Heart left ventricle (tissue), 16 donors: ENCODE data around the gene GALNTL6. TPM values are rescaled to one million over a fixed set of nuclear protein-coding genes. Genes with fewer than 3 reads are reported as not detected.

ENCODE experiments used
- ATAC-seq, 4 donors: fragments of 200-7000 bp; cut with Tn5 transposase; one replicate each; pipeline ENCODE4 v1.9.1; 2020 to 2022; ENCODE audit warnings: moderate library complexity in 4 of 4, mild to moderate bottlenecking in 3 of 4, moderate number of reproducible peaks in 1 of 4
- DNase-seq, 5 donors: peaks; one replicate each; pipeline ENCODE4 v3.0.0-alpha.2; 2020
- H3K27ac ChIP-seq, 12 donors: fragments of 200-600 bp; sonication (generic) in 4 of 12; one replicate each; pipeline versions ENCODE4 v1.5.0 to v1.8.0; 2016 to 2022; ENCODE audit warnings: mild to moderate bottlenecking in 2 of 12
- H3K27me3 ChIP-seq, 9 donors: fragments of 200-600 bp; sonication (generic) in 2 of 9; one replicate each; pipeline versions ENCODE4 v1.5.1 to v1.8.0; 2016 to 2022; ENCODE audit warnings: mild to moderate bottlenecking in 3 of 9
- H3K36me3 ChIP-seq, 9 donors: fragments of 200-600 bp; sonication (generic) in 2 of 9; one replicate each; pipeline versions ENCODE4 v1.5.0 to v1.8.0; 2018 to 2022; ENCODE audit warnings: mild to moderate bottlenecking in 2 of 9
- H3K4me1 ChIP-seq, 12 donors: fragments of 200-600 bp; sonication (generic) in 4 of 12; one replicate each; pipeline versions ENCODE4 v1.5.0 to v1.8.0; 2016 to 2022; ENCODE audit warnings: mild to moderate bottlenecking in 3 of 12
- H3K4me3 ChIP-seq, 12 donors: fragments of 200-600 bp; sonication (generic) in 4 of 12; one replicate each; pipeline versions ENCODE4 v1.5.0 to v1.8.0; 2017 to 2022; ENCODE audit warnings: mild to moderate bottlenecking in 9 of 12, moderate library complexity in 4 of 12
- H3K9me3 ChIP-seq, 12 donors: fragments of 200-600 bp; sonication (generic) in 4 of 12; one replicate each; pipeline versions ENCODE4 v1.5.0 to v1.8.0; 2016 to 2022; ENCODE audit warnings: mild to moderate bottlenecking in 1 of 12
- POLR2A ChIP-seq, 2 donors: fragments of 450-650 bp; IDR thresholded peaks; one replicate each; pipeline ENCODE4 v1.6.1; 2017; ENCODE audit warnings: antibody characterized with exemption in 2 of 2, mild to moderate bottlenecking in 2 of 2, moderate library complexity in 2 of 2
- WGBS, 4 donors: extraction: QIAGEN DNeasy Blood & Tissue Kit in 2 of 4; methylation state at CpG; one replicate each; pipeline versions ENCODE4 v1.1.5 to v1.1.7; 2013 to 2018; 5-methylcytosine and 5-hydroxymethylcytosine counted together
- intact Hi-C, 10 donors: fragments of 100-400 bp; cut with DNase I; formaldehyde crosslinking; loops; one replicate each; pipeline versions ENCODE4 v1.11.1 to v1.14.2; 2022
- polyA plus RNA-seq, 2 donors: library from polyadenylated mRNA; stranded (reverse); fragments of 200-250 nt; gene quantifications; one replicate each; pipeline ENCODE4 v1.2.3, GENCODE V29; 2013
- total RNA-seq, 9 donors: library from RNA; depleted of rRNA in 2 of 9; stranded (reverse); fragments of >200 nt in 2 of 9; fragmentation: NEBNext Ultra II Directional in 3 of 9; extraction: Animal tissue kit (Norgen Biotek cat#: 25700) in 3 of 9; gene quantifications; one replicate each; pipeline versions ENCODE4 v1.1.0 to v1.2.4, GENCODE V29; 2016 to 2023
- TF ChIP-seq, protein P1 (sequence below), 12 donors: fragments of 200-600 bp; sonication (generic) in 4 of 12; IDR thresholded peaks; one replicate each; pipeline versions ENCODE4 v1.5.0 to v1.8.0; 2018 to 2022; ENCODE audit warnings: antibody characterized with exemption in 12 of 12, mild to moderate bottlenecking in 5 of 12
- donor health status: ischemic (EF 13 %, LVEDD 7.1; RV severe dilation, severe dysfunction).
- donor health status: healthy with polysubstance abuse.
- donor health status: DM: no; HTN: yes; CAD: no.
- donor health status: DM: no; HTN: no; CAD: no.
- donor health status: ischemic (EF 25% LVEDD 6.9; RV normal size, moderate dysfunction).
- donor health status: ischemic (EF 25% LVEDD 5.7; RV mildly dilated, moderate dysfunction).
- donor health status: healthy.
- donor health status: DM: yes; HTN: yes; CAD: no.
- donor health status: ischemic (EF 35%, LVEDD 5.7; RV mildly dilated, moderate dysfunction).
- donor health status: nonischemic (EF 11% LVEDD 7.7; RV severe dilation, severe dysfunction).
- donor health status: DM: yes; HTN: yes; CAD: no.
- donor health status: PGD.
- donor health status: ischemic (EF 29% LVEDD 5.4; RV normal size, mild dysfunction).
- donor health status: nonischemic (EF 23%, LVEDD 6.1; RV moderate dilation, normal function).

Gene GALNTL6
- total and polyA plus RNA-seq, 11 donors = 0.33 to 0.52 TPM; not detected in 9

DNA sequence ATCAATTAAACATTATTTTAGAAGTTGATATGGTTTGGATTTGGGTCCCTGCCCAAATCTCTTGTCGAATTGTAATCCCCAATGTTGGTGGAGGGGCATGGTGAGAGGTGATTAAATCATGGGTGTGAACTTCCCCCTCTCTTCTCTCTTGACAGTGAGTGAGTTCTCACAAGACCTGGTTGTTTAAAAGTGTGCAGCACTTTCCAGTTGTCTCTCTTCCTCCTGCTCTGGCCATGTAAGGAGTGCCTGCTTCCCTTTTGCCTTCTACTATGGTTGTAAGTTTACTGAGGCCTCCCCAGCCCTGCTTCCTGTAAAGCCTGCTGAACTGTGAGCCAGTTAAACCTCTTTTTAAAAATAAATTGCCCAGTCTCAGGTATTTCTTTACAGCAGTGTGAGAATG is 141.4 kb downstream of the GALNTL6 start:
- Histone ChIP-seq H3K4me3 (no peak overlapping the region), H3K27me3 (no peaks in the 10 kb centered on the region), H3K9me3 (no peaks in the 10 kb centered on the region), H3K4me1 (no peaks in the 10 kb centered on the region), H3K36me3 (no peaks in the 10 kb centered on the region), H3K27ac (no peak overlapping the region)
- WGBS, 4 donors = 38 to 55% (median 48%) methylated on average over 1 of the region's 1 CpG
- ATAC-seq = no peak
- no peak for DNase-seq
- TF ChIP-seq, protein P1, sequence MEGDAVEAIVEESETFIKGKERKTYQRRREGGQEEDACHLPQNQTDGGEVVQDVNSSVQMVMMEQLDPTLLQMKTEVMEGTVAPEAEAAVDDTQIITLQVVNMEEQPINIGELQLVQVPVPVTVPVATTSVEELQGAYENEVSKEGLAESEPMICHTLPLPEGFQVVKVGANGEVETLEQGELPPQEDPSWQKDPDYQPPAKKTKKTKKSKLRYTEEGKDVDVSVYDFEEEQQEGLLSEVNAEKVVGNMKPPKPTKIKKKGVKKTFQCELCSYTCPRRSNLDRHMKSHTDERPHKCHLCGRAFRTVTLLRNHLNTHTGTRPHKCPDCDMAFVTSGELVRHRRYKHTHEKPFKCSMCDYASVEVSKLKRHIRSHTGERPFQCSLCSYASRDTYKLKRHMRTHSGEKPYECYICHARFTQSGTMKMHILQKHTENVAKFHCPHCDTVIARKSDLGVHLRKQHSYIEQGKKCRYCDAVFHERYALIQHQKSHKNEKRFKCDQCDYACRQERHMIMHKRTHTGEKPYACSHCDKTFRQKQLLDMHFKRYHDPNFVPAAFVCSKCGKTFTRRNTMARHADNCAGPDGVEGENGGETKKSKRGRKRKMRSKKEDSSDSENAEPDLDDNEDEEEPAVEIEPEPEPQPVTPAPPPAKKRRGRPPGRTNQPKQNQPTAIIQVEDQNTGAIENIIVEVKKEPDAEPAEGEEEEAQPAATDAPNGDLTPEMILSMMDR (IDR thresholded peaks at IDR 0.05) = no peak
- no peak for TF ChIP-seq POLR2A (IDR thresholded peaks at IDR 0.05)
- intact Hi-C loops = no loop called here

DNA sequence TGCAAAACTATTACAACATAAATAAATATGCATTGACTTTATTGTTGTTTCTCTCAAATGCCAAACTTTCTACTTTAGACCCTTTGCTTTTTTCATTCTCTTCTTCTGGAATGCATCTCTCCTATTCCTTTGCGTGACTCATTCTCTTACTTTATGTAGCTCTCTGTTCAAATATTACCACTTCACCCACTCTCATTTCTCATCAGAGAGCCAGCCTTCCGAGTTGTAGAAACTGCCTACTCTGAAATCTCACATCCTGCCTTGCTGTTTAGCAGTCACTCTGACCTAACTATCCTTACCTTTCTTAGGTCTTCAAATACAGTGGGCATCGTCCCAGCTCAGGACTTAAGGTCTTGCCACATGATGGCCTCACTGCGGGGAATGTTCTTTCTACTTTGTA is 143.5 kb downstream of the GALNTL6 start:
- ATAC-seq (no peak), DNase-seq (no peak)
- no peaks in the 10 kb centered on the region for H3K9me3 ChIP-seq
- intact Hi-C loops = no loop called here
- TF ChIP-seq, protein P1 (IDR thresholded peaks at IDR 0.05) = no peak
- TF ChIP-seq POLR2A (IDR thresholded peaks at IDR 0.05) = no peak
- no peaks in the 10 kb centered on the region for H3K36me3 ChIP-seq
- 64 to 73% (median 71%) methylated on average over 4 of the region's 4 CpGs for WGBS, 4 donors
- H3K4me3 ChIP-seq = no peak overlapping the region
- no peak overlapping the region for H3K27ac ChIP-seq
- H3K4me1 ChIP-seq = no peaks in the 10 kb centered on the region
- H3K27me3 ChIP-seq = no peaks in the 10 kb centered on the region

DNA sequence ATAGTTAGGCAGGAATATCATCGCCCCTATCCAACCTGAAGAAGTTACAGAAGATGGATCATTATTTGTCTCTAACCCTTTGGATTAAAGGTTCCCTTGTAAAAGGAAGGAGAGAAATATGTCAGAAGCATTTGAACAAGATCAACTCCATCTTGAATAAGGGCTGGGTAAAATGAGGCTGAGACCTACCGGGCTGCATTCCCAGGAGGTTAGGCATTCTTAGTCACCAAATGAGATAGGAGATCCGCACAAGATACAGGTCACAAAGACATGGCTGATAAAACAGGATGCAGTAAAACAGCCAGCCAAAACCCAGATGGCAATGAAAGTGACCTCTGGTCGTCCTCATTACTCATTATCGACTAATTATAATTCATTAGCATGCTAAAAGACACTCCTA is 148.9 kb downstream of the GALNTL6 start:
- DNase-seq (no peak), ATAC-seq (no peak)
- Histone ChIP-seq H3K27ac (no peak overlapping the region), H3K27me3 (no peaks in the 10 kb centered on the region), H3K4me1 (no peaks in the 10 kb centered on the region), H3K36me3 (no peaks in the 10 kb centered on the region), H3K4me3 (no peak overlapping the region), H3K9me3 (no peaks in the 10 kb centered on the region)
- TF ChIP-seq, protein P1 (IDR thresholded peaks at IDR 0.05) = no peak
- no peak for TF ChIP-seq POLR2A (IDR thresholded peaks at IDR 0.05)
- 64 to 73% (median 69%) methylated on average over 5 of the region's 5 CpGs for WGBS, 4 donors
- intact Hi-C loops = no loop called here

DNA sequence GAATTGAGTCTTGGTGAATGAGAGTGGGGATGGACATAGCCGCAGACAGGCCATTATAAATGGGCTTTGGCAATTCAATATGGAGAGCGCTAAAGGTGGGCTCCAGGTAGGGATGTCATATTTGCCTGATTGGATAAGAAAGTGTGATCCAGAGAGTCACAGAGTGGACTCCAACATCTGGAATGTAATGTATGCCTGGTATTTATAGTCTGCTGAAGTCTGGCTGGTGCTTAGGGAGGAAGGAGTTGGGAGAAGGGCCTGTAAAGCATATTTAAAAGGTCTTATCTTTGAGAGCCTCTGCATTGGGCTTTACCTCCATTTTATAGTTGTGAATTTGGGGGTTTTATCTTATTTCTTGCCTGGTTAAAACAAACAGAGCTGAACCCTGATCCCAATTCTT is 153.2 kb downstream of the GALNTL6 start:
- no peak for DNase-seq

More for the DNA sequence above, 153.2 kb downstream of the GALNTL6 start:
- intact Hi-C loops = no loop called here
- ATAC-seq = no peak
- no peak overlapping the region for H3K4me3 ChIP-seq
- H3K27ac ChIP-seq = no peak overlapping the region
- no peaks in the 10 kb centered on the region for H3K36me3 ChIP-seq
- H3K9me3 ChIP-seq = no peaks in the 10 kb centered on the region
- no peaks in the 10 kb centered on the region for H3K4me1 ChIP-seq
- WGBS, 4 donors = 68 to 93% (median 72%) methylated on average over 2 of the region's 2 CpGs
- TF ChIP-seq POLR2A (IDR thresholded peaks at IDR 0.05) = no peak
- TF ChIP-seq, protein P1 (IDR thresholded peaks at IDR 0.05) = no peak
- H3K27me3 ChIP-seq = no peaks in the 10 kb centered on the region
